Erythroblast (primary cell): ENCODE data around the gene GRPEL1.

Source experiments
- GATA1 ChIP-seq: IDR thresholded peaks from 2 replicates; pipeline ENCODE4 v1.6.1; 2011; ENCODE audit warnings: low read depth, mild to moderate bottlenecking, control low read depth, low read length, moderate library complexity
- POLR2A ChIP-seq: IDR thresholded peaks from 2 replicates; pipeline ENCODE4 v1.6.1; 2011; ENCODE audit warnings: mild to moderate bottlenecking, low read length

GRCh38 chr4:7066493-7066892 lies 1.4 kb downstream of the GRPEL1 start:
- TF ChIP-seq POLR2A = no peak
- no peak for TF ChIP-seq GATA1
